Cardiac muscle cell (in vitro differentiated cells and primary cell): ENCODE data around the gene BTN2A1. TPM values are rescaled to one million over a fixed set of nuclear protein-coding genes. Genes with fewer than 3 reads are reported as not detected.
"Not testable (repeated sequence)": the region's sequence is repeated elsewhere in the genome, so short reads cannot be mapped to it uniquely, and the experiment has no call there.

Source experiments
- DNase-seq, 2 donors: peaks; one replicate each; pipeline versions ENCODE4 v3.0.0 to v3.0.0-alpha.2; 2010 to 2017; ENCODE audit warnings: low read depth in 1 of 2, low spot score in 1 of 2
- H3K27ac ChIP-seq: fragments of 200-600 bp; sonication (generic); 2 replicates; pipeline ENCODE4 v1.5.1; 2016
- H3K27me3 ChIP-seq: fragments of 200-600 bp; sonication (generic); 2 replicates; pipeline ENCODE4 v1.6.0; 2016; ENCODE audit warnings: control low read depth
- H3K36me3 ChIP-seq: fragments of 200-600 bp; sonication (generic); 2 replicates; pipeline ENCODE4 v1.5.1; 2016; ENCODE audit warnings: control low read depth
- H3K4me1 ChIP-seq: fragments of 200-600 bp; sonication (generic); 2 replicates; pipeline ENCODE4 v1.8.1; 2017; ENCODE audit warnings: low read depth, mild to moderate bottlenecking, mixed run types
- H3K4me3 ChIP-seq: fragments of 200-600 bp; sonication (generic); 2 replicates; pipeline ENCODE4 v1.5.1; 2016; ENCODE audit warnings: mild to moderate bottlenecking
- H3K9me3 ChIP-seq: fragments of 200-600 bp; sonication (generic); 2 replicates; pipeline ENCODE4 v1.5.1; 2017; ENCODE audit warnings: low read depth, mild to moderate bottlenecking, control low read depth
- CTCF ChIP-seq: IDR thresholded peaks from 2 replicates; pipeline ENCODE4 v1.5.1; 2012; ENCODE audit warnings: low read depth, mild to moderate bottlenecking, low read length
- polyA plus RNA-seq: library from polyadenylated mRNA; unstranded; fragments of >200 nt; fragmentation: Nextera tagmentation; extraction: Ambion mirVana; gene quantifications from 2 replicates; pipeline ENCODE4 v1.2.1, GENCODE V29; 2016
- total RNA-seq: library from RNA; depleted of rRNA; stranded (reverse); fragments of >200 nt; gene quantifications from 2 replicates; pipeline ENCODE4 v1.2.3, GENCODE V29; 2016

Gene BTN2A1
- total and polyA plus RNA-seq, 2 experiments from 2014 or later = 18.9 to 27.2 TPM

- no peak for DNase-seq
- no peaks in the 10 kb centered on the region for H3K4me1 ChIP-seq
- no peak for TF ChIP-seq CTCF
- H3K27ac ChIP-seq = no peak overlapping the region
- no peak overlapping the region for H3K4me3 ChIP-seq
- H3K9me3 ChIP-seq = no peaks in the 10 kb centered on the region
- no peaks in the 10 kb centered on the region for H3K36me3 ChIP-seq
- no peaks in the 10 kb centered on the region for H3K27me3 ChIP-seq
Observed at GRCh38 chr6:26414281-26414680, 43.5 kb upstream of the BTN2A1 start.

- Histone ChIP-seq H3K27ac (no peak overlapping the region), H3K4me3 (no peak overlapping the region), H3K9me3 (no peaks in the 10 kb centered on the region), H3K36me3 (no peaks in the 10 kb centered on the region), H3K27me3 (no peaks in the 10 kb centered on the region), H3K4me1 (no peaks in the 10 kb centered on the region)
- TF ChIP-seq CTCF = no peak
- no peak for DNase-seq
Observed at GRCh38 chr6:26415036-26415614, 42.6 kb upstream of the BTN2A1 start.

- DNase-seq = no peak
- H3K4me3 ChIP-seq = no peak overlapping the region
Observed at GRCh38 chr6:26415791-26416190, 42.0 kb upstream of the BTN2A1 start.

GRCh38 chr6:26416288-26416687, 41.5 kb upstream of the BTN2A1 start:
- H3K4me3 ChIP-seq = no peak overlapping the region
- no peaks in the 10 kb centered on the region for H3K36me3 ChIP-seq
- TF ChIP-seq CTCF = no peak
- H3K27me3 ChIP-seq = no peaks in the 10 kb centered on the region
- DNase-seq = no peak
- peaks cover 5% of the 10 kb centered on the region for H3K4me1 ChIP-seq
- no peaks in the 10 kb centered on the region for H3K9me3 ChIP-seq
- H3K27ac ChIP-seq = no peak overlapping the region

More at GRCh38 chr6:26415791-26416190, 42.0 kb upstream of the BTN2A1 start:
- peaks cover 2% of the 10 kb centered on the region for H3K4me1 ChIP-seq
- H3K27me3 ChIP-seq = no peaks in the 10 kb centered on the region
- TF ChIP-seq CTCF = no peak
- no peak overlapping the region for H3K27ac ChIP-seq
- no peaks in the 10 kb centered on the region for H3K36me3 ChIP-seq
- H3K9me3 ChIP-seq = no peaks in the 10 kb centered on the region

GRCh38 chr6:26418077-26418476, 39.7 kb upstream of the BTN2A1 start:
- H3K4me3 ChIP-seq, DNase-seq, H3K36me3 ChIP-seq, H3K27me3 ChIP-seq, H3K27ac ChIP-seq, H3K9me3 ChIP-seq, H3K4me1 ChIP-seq: not testable (repeated sequence)

GRCh38 chr6:26418795-26419194, 39.0 kb upstream of the BTN2A1 start:
- not testable (repeated sequence) for H3K27me3 ChIP-seq, H3K9me3 ChIP-seq, H3K27ac ChIP-seq, H3K4me1 ChIP-seq, DNase-seq, H3K36me3 ChIP-seq, H3K4me3 ChIP-seq

- peak; percentile 52 for DNase-seq
- H3K27me3 ChIP-seq = no peaks in the 10 kb centered on the region
- no peaks in the 10 kb centered on the region for H3K36me3 ChIP-seq
- peak overlapping the region; percentile 91 for H3K4me3 ChIP-seq
- H3K9me3 ChIP-seq = no peaks in the 10 kb centered on the region
- H3K27ac ChIP-seq = peak overlapping the region; percentile 83
- peak; percentile 45 for TF ChIP-seq CTCF
- peaks cover 5% of the 10 kb centered on the region for H3K4me1 ChIP-seq
Observed at GRCh38 chr6:26420688-26421171, 37.0 kb upstream of the BTN2A1 start.
